Epithelial cell of prostate (primary cell): ENCODE measurements around the gene MUC6.

ENCODE experiments used
- DNase-seq: peaks from one replicate; pipeline ENCODE4 v3.0.0-alpha.2; 2011; ENCODE audit warnings: low read depth, low spot score
- H3K27ac ChIP-seq: fragments of 450-650 bp; 2 replicates; pipeline ENCODE4 v1.5.1; 2017; ENCODE audit warnings: mild to moderate bottlenecking

Gene MUC6

GRCh38 chr11:1012740-1013630 lies 23.5 kb downstream of the MUC6 start:
- H3K27ac ChIP-seq = no peak overlapping the region

GRCh38 chr11:1012291-1012690 lies 24.2 kb downstream of the MUC6 start:
- DNase-seq = no peak
- H3K27ac ChIP-seq = no peak overlapping the region

More at GRCh38 chr11:1012740-1013630, 23.5 kb downstream of the MUC6 start:
- no peak for DNase-seq

- DNase-seq = no peak
- H3K27ac ChIP-seq = no peak overlapping the region
Observed at GRCh38 chr11:1011320-1011698, 25.2 kb downstream of the MUC6 start.

- DNase-seq = no peak
- H3K27ac ChIP-seq = no peak overlapping the region
Observed at GRCh38 chr11:1010551-1011319, 25.8 kb downstream of the MUC6 start.

GRCh38 chr11:1009991-1010390 lies 26.5 kb downstream of the MUC6 start:
- no peak overlapping the region for H3K27ac ChIP-seq
- DNase-seq = no peak

- DNase-seq = no peak
- no peak overlapping the region for H3K27ac ChIP-seq
Observed at GRCh38 chr11:1009371-1009770, 27.1 kb downstream of the MUC6 start.

- no peak overlapping the region for H3K27ac ChIP-seq
- DNase-seq = no peak
Observed at GRCh38 chr11:1008803-1009145, 27.7 kb downstream of the MUC6 start.

GRCh38 chr11:1008001-1008802 lies 28.3 kb downstream of the MUC6 start:
- DNase-seq = no peak
- no peak overlapping the region for H3K27ac ChIP-seq

GRCh38 chr11:1007279-1007678 lies 29.2 kb downstream of the MUC6 start:
- no peak for DNase-seq
- no peak overlapping the region for H3K27ac ChIP-seq

- DNase-seq = no peak
- no peak overlapping the region for H3K27ac ChIP-seq
Observed at GRCh38 chr11:1006762-1007161, 29.8 kb downstream of the MUC6 start.

- no peak overlapping the region for H3K27ac ChIP-seq
- no peak for DNase-seq
Observed at GRCh38 chr11:1005928-1006327, 30.6 kb downstream of the MUC6 start.

GRCh38 chr11:1003159-1003558 lies 33.4 kb downstream of the MUC6 start:
- no peak for DNase-seq
- H3K27ac ChIP-seq = no peak overlapping the region

- H3K27ac ChIP-seq = no peak overlapping the region
- DNase-seq = no peak
Observed at GRCh38 chr11:1002406-1002984, 34.0 kb downstream of the MUC6 start.

GRCh38 chr11:1001617-1002405 lies 34.7 kb downstream of the MUC6 start:
- no peak overlapping the region for H3K27ac ChIP-seq
- DNase-seq = no peak

GRCh38 chr11:1000357-1001278 lies 35.9 kb downstream of the MUC6 start:
- no peak overlapping the region for H3K27ac ChIP-seq
- DNase-seq = no peak

GRCh38 chr11:999009-999408 lies 37.5 kb downstream of the MUC6 start:
- DNase-seq = no peak
- no peak overlapping the region for H3K27ac ChIP-seq

- DNase-seq = no peak
- H3K27ac ChIP-seq = no peak overlapping the region
Observed at GRCh38 chr11:997907-998306, 38.6 kb downstream of the MUC6 start.

GRCh38 chr11:996681-997080 lies 39.8 kb downstream of the MUC6 start:
- DNase-seq = no peak
- no peak overlapping the region for H3K27ac ChIP-seq
